CD4-positive, alpha-beta T cell treated with Interleukin-1 beta for 1 hour (primary cell): ENCODE data around the gene EPB42.
"Not testable (repeated sequence)": the region's sequence is repeated elsewhere in the genome, so short reads cannot be mapped to it uniquely, and the experiment has no call there.

ENCODE experiments used
- DNase-seq, 2 donors: peaks; one replicate each; pipeline ENCODE4 v3.0.0-alpha.2; 2020 to 2022

EPB42 gene

GRCh38 chr15:43239732-43240491, 19.1 kb upstream of the EPB42 start:
- no peak for DNase-seq

DNA sequence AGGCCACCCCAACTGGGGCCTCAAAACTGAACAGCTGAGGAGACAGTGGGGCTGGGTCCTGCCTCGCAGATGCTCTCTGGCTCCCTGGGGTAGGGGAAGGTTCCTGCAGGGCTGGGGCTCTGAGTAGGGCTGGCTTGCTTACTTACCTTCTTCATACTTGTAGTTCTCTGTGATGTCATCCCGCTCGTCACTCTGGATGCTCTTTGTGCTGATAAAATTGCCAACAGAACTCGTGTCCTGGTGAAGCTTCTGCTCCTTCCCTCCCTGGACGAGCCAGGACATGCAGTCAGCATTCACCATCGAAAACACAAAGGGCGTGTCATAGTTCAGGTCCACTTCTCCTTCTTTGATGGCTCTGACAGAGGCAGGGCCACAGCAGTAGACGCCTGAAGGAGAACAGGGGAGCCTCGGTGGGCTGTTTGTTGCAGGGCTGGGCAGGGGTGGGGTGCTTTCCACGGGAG, 17.9 kb upstream of the EPB42 start:
- DNase-seq = no peak

- no peak for DNase-seq
Measured at GRCh38 chr15:43237842-43238470, 17.1 kb upstream of the EPB42 start.

- no peak for DNase-seq
Measured at GRCh38 chr15:43235536-43235935, 14.7 kb upstream of the EPB42 start.

DNA sequence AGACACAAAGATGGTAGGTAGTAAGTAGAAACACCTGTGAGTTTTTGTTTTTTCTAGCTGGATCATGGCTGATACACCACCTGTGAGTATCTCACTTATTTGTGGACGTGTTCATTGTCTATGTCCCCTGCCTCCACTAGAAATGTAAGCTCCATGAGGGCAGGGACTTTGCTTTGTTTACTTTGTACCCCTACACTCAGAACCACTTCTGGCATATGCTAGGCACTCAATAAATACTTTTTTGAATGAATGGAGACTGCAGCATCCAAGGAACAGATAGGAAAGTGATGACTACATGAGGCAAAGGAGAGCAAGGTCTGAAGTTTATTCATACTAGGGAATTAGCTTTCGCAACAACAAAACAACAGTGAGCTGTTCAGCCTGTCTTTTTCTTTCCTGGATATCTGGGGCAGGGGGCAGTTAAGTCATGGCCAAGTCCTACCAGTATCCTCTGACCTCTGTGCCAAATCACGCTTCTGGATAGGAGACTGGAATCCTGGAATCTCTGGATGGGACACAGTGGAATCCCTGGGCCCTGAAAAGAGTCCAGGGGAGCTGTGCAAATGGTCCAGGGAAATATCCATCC, 11.6 kb upstream of the EPB42 start:
- DNase-seq = no peak

GRCh38 chr15:43230640-43231115, 9.9 kb upstream of the EPB42 start:
- DNase-seq = no peak

GRCh38 chr15:43229977-43230376, 9.2 kb upstream of the EPB42 start:
- DNase-seq = no peak

DNA sequence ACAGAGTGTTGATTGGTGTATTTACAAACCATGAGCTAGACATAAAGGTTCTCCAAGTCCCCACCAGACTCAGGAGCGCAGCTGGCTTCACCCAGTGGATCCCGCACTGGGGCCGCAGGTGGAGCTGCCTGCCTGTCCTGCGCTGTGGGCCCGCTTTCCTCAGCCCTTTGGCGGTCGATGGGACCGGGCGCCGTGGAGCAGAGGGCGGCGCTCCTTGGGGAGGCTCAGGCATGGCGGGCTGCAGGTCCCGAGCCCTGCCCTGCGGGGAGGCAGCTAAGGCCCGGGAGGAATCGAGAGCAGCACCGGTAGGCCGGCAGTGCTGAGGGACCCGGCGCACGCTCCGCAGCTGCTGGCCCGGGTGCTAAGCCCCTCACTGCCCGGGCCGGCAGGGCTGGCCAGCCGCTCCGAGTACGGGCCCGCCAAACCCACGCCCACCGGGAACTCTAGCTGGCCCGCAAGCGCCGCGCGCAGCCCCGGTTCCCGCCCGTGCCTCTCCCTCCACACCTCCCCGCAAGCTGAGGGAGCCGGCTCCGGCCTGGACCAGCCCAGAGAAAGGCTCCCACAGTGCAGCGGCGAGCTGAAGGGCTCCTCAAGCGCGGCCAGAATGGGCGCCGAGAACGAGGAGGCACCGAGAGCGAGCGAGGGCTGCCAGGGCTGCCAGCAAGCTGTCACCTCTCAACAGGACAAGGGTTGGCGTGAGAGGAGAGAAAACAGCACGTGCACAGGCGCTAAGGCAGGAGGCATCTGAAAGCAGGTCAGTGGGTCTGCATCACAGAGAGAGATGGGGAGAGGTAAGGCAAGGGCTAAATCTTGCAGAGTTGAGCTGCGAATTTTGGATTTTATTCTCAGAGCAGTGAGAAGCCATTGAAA, 5.9 kb upstream of the EPB42 start:
- DNase-seq = no peak

- not testable (repeated sequence) for DNase-seq
Measured at GRCh38 chr15:43225950-43226255, 5.1 kb upstream of the EPB42 start.

GRCh38 chr15:43225201-43225949, 4.6 kb upstream of the EPB42 start:
- DNase-seq = peak; percentile 42 to 61

GRCh38 chr15:43221422-43221821, 604 bp upstream of the EPB42 start:
- DNase-seq = no peak

DNA sequence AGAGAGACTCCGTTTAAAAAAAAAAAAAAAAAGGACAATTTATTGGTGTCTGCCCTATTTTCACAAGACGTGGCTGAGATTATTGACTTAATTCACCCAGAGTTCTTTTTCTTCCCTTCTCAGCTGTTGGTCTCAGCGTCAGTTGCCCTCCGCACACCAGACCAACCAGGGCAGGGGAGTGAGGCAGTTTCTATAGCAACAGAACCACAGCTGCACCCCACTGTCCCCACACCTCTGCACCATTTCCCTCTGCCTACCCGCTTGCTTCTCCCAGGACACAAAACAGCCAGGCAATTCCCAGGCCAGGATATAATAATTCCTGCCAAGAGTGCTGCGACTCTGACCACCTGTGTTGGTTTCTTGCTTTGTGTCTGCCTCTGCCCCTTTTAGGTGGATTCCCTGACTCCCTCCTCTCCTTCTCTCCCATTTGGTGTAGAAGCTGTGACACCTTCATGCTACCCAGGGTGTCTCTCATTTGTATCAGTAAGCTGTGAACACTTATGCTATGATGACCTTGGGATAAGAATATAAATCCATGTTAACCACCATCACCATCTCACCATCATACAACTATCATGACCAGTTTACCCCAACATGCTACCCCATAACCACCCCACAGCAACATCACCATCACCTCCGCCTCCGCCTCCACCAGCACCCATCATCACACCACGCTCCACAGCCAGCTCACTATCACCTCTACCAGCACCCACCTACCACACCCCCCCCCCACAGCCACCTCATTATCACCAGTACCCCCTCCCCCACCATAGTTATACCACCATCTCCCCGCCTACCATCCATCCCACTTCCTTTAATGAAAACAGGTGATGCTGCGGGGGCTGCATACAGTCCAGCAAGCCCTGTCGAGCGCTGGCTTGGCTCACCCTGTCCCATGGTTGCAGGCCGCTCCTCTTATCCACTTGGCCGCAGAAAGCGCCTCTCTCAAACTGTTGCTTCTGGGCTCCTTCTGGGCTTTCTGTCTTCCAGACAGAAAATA, 589 bp downstream of the EPB42 start:
- DNase-seq = no peak

- no peak for DNase-seq
Measured at GRCh38 chr15:43218908-43219706, 1.7 kb downstream of the EPB42 start.

GRCh38 chr15:43215961-43216360, 4.9 kb downstream of the EPB42 start:
- DNase-seq = no peak

- DNase-seq = no peak
Measured at GRCh38 chr15:43214592-43215295, 6.1 kb downstream of the EPB42 start.

GRCh38 chr15:43214169-43214568, 6.6 kb downstream of the EPB42 start:
- no peak for DNase-seq

- DNase-seq = no peak
Measured at GRCh38 chr15:43213466-43213865, 7.4 kb downstream of the EPB42 start.

GRCh38 chr15:43212951-43213350, 7.9 kb downstream of the EPB42 start:
- DNase-seq = no peak

DNA sequence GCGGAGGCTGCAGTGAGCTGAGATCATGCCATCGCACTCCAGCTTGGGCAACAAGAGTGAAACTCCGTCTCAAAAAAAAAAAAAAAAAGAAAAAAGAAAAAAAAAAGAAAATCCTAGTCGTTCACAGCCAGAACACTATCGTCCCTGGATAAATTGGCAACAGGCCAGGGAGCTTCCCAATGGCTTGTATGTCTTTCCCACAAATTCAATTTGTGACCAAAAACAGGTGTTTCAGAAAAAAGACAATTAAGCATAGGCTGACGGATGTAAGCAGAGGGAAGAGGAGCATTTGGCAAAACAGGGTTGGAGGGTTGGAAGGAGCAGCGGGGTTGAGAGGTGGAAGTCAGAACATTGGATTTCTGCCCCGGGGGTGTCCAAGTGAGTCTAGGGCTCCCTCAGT, 8.5 kb downstream of the EPB42 start:
- DNase-seq = no peak
